Thyroid gland (tissue), 4 donors: ENCODE results near the gene GPSM3.
"Not testable (repeated sequence)": the region's sequence is repeated elsewhere in the genome, so short reads cannot be mapped to it uniquely, and the experiment has no call there.

Experiments used
- POLR2A ChIP-seq, 2 donors: fragments of 450-650 bp; IDR thresholded peaks; one replicate each; pipeline ENCODE4 v1.6.1; 2017; ENCODE audit warnings: antibody characterized with exemption in 2 of 2, mild to moderate bottlenecking in 2 of 2, moderate library complexity in 1 of 2
- TF ChIP-seq, protein P1 (sequence below), 6 experiments: fragments of 200-600 bp in 3 of 6; fragments of 450-650 bp in 3 of 6; sonication (generic) in 3 of 6; IDR thresholded peaks; one replicate each; pipeline ENCODE4 v1.5.1; 2016 to 2019; ENCODE audit warnings: antibody characterized with exemption in 6 of 6, mild to moderate bottlenecking in 2 of 6, inconsistent platforms in 1 of 6, moderate library complexity in 1 of 6

DNA sequence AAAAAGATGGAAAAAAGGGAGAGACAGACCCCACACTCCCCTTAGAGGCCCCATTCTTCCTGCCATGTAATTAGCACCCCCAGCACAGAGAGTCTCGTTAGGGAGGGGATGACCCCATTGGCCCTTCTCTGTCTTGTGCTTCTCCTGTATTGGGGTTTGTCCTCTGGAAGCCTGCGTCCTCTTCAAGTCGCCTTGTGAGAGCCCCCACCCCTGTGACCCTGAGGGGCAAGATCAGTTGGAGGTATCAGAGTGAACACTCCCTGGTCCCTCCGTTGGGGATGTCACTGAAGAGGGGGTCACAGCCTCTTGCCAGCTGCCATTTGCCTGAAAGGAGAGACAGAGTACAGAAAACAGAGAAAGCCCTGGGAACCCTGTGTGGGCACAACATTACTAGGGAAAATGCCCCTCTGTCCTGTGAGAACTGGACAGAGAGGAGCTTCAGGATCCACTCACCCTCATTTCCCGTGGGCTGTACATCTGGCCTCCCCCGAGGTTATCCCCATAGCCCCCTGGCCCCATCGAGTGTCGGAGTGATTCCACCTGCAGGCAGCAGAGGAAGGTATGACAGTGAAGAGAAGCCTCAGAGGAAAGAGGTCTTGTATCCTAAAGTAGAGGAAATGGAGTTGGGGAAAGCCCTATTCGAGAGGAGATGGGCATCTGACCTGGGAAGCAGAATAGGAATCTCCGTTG, 6.1 kb downstream of the GPSM3 start:
- TF ChIP-seq, protein P1, sequence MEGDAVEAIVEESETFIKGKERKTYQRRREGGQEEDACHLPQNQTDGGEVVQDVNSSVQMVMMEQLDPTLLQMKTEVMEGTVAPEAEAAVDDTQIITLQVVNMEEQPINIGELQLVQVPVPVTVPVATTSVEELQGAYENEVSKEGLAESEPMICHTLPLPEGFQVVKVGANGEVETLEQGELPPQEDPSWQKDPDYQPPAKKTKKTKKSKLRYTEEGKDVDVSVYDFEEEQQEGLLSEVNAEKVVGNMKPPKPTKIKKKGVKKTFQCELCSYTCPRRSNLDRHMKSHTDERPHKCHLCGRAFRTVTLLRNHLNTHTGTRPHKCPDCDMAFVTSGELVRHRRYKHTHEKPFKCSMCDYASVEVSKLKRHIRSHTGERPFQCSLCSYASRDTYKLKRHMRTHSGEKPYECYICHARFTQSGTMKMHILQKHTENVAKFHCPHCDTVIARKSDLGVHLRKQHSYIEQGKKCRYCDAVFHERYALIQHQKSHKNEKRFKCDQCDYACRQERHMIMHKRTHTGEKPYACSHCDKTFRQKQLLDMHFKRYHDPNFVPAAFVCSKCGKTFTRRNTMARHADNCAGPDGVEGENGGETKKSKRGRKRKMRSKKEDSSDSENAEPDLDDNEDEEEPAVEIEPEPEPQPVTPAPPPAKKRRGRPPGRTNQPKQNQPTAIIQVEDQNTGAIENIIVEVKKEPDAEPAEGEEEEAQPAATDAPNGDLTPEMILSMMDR (IDR thresholded peaks at IDR 0.05) = not testable (repeated sequence)
- not testable (repeated sequence) for TF ChIP-seq POLR2A (IDR thresholded peaks at IDR 0.05)
